D341Med (cell line): ENCODE data around the gene GOSR1.
A peak's percentile ranks its signal among the peaks of the same experiment; 100 is the strongest.
"Not testable (repeated sequence)": the region's sequence is repeated elsewhere in the genome, so short reads cannot be mapped to it uniquely, and the experiment has no call there.

Experiments
- DNase-seq: peaks from one replicate; pipeline ENCODE4 v3.0.0; 2012; ENCODE audit warnings: low spot score

Gene GOSR1

GRCh38 chr17:30547778-30548573 is 70.8 kb downstream of the GOSR1 start:
- DNase-seq, result no peak

GRCh38 chr17:30549181-30549580 is 72.0 kb downstream of the GOSR1 start:
- not testable (repeated sequence) for DNase-seq

GRCh38 chr17:30549864-30550511 is 72.8 kb downstream of the GOSR1 start:
- DNase-seq, result no peak

- DNase-seq, result peak; percentile 67
Observed at GRCh38 chr17:30550512-30551273, 73.5 kb downstream of the GOSR1 start.

- DNase-seq, result not testable (repeated sequence)
Observed at GRCh38 chr17:30551274-30551995, 74.2 kb downstream of the GOSR1 start.

- no peak for DNase-seq
Observed at GRCh38 chr17:30551996-30552339, 74.8 kb downstream of the GOSR1 start.

- DNase-seq, result no peak
Observed at GRCh38 chr17:30552994-30553566, 75.9 kb downstream of the GOSR1 start.

- not testable (repeated sequence) for DNase-seq
Observed at GRCh38 chr17:30553823-30554440, 76.7 kb downstream of the GOSR1 start.

GRCh38 chr17:30554839-30555751 is 77.9 kb downstream of the GOSR1 start:
- DNase-seq, result no peak

GRCh38 chr17:30555942-30556341 is 78.7 kb downstream of the GOSR1 start:
- DNase-seq, result no peak

GRCh38 chr17:30556374-30557332 is 79.4 kb downstream of the GOSR1 start:
- no peak for DNase-seq

- DNase-seq, result no peak
Observed at GRCh38 chr17:30557916-30558685, 80.9 kb downstream of the GOSR1 start.

- DNase-seq, result no peak
Observed at GRCh38 chr17:30558686-30559545, 81.7 kb downstream of the GOSR1 start.

- no peak for DNase-seq
Observed at GRCh38 chr17:30559656-30560055, 82.4 kb downstream of the GOSR1 start.

GRCh38 chr17:30560117-30561026 is 83.2 kb downstream of the GOSR1 start:
- DNase-seq, result not testable (repeated sequence)

- DNase-seq, result not testable (repeated sequence)
Observed at GRCh38 chr17:30561766-30562165, 84.6 kb downstream of the GOSR1 start.
